ENCODE data around the gene SOS2. TPM values are rescaled to one million over a fixed set of nuclear protein-coding genes. Genes with fewer than 3 reads are reported as not detected.
"Not testable (repeated sequence)": the region's sequence is repeated elsewhere in the genome, so short reads cannot be mapped to it uniquely, and the experiment has no call there.

SOS2 gene
- total RNA-seq, 1 experiment from 2014 or later = 13.9 TPM

DNA sequence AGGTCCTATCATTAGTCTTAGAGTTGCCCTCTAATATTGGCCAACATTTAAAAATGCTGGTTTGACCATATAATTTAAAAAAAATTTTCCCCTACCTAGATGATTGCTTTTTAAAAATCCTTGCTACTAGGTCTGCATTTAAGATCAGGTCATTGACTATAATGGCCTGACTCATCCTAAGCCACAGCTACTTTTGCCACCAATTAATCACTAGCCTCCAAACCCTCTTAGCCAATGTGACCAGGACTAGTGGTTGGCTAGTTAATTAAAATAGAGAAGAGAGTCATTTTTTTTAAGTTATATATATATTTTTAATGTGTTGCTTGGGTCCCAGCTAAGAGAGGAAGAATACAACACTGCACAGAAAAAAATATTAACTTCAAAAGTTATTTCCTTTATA lies 57.5 kb downstream of the SOS2 start:
- TF ChIP-seq, protein P1, sequence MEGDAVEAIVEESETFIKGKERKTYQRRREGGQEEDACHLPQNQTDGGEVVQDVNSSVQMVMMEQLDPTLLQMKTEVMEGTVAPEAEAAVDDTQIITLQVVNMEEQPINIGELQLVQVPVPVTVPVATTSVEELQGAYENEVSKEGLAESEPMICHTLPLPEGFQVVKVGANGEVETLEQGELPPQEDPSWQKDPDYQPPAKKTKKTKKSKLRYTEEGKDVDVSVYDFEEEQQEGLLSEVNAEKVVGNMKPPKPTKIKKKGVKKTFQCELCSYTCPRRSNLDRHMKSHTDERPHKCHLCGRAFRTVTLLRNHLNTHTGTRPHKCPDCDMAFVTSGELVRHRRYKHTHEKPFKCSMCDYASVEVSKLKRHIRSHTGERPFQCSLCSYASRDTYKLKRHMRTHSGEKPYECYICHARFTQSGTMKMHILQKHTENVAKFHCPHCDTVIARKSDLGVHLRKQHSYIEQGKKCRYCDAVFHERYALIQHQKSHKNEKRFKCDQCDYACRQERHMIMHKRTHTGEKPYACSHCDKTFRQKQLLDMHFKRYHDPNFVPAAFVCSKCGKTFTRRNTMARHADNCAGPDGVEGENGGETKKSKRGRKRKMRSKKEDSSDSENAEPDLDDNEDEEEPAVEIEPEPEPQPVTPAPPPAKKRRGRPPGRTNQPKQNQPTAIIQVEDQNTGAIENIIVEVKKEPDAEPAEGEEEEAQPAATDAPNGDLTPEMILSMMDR (IDR thresholded peaks at IDR 0.05; ENCODE audit: insufficient read depth in 1 of 2, low read depth in 1 of 2, low read length in 1 of 2, severe bottlenecking in 1 of 2, unreplicated experiment in 1 of 2) = no peak
- ChIA-PET CTCF (no interaction called here), POLR2A (no interaction called here)
- Mint-ChIP-seq H3K9me3 (ENCODE audit: unreplicated experiment) (no peaks in the 10 kb centered on the region), H3K27me3 (ENCODE audit: insufficient read depth, unreplicated experiment) (no peaks in the 10 kb centered on the region), H3K4me3 (ENCODE audit: unreplicated experiment) (no peak overlapping the region), H3K4me1 (ENCODE audit: low read depth, unreplicated experiment) (no peaks in the 10 kb centered on the region), H3K27ac (ENCODE audit: unreplicated experiment) (no peak overlapping the region), H3K36me3 (ENCODE audit: insufficient read depth, unreplicated experiment) (peaks cover 5% of the 10 kb centered on the region)
- Histone ChIP-seq H3K4me3 (ENCODE audit: low read depth, low read length) (no peak overlapping the region), H3K9me3 (no peaks in the 10 kb centered on the region), H3K4me1 (no peaks in the 10 kb centered on the region), H3K36me3 (ENCODE audit: control insufficient read depth, insufficient read depth, low read length) (no peaks in the 10 kb centered on the region), H3K27me3 (replicated peaks; ENCODE audit: control insufficient read depth, insufficient read depth, low read length) (no peaks in the 10 kb centered on the region)
- intact Hi-C loops (cut with micrococcal nuclease; ENCODE audit: unreplicated experiment) = no loop called here
- no TSS peak for BruUV-seq (replicated peaks)
- no peak for DNase-seq

DNA sequence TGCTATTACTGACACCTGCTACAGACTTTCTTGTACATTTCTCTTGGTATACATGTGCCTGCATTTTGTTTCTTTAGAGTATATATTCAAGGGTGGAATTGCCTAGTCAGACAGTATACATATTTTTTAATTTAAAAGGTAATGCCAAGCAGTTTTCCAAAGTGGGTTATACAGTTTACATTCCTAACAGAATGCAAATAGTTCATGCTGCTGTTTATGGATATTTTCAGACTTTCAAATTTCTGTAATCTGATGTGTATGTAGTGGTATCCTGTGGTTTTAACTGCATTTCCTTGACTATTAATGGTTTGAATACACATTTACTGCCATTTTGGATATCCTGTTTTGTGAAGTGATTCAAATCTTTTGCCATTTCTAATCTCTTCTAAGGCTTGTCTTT lies 59.5 kb downstream of the SOS2 start:
- no peaks in the 10 kb centered on the region for H3K4me1 Mint-ChIP-seq (ENCODE audit: low read depth, unreplicated experiment)
- TF ChIP-seq, protein P1 (IDR thresholded peaks at IDR 0.05; ENCODE audit: insufficient read depth in 1 of 2, low read depth in 1 of 2, low read length in 1 of 2, severe bottlenecking in 1 of 2, unreplicated experiment in 1 of 2) = no peak

DNA sequence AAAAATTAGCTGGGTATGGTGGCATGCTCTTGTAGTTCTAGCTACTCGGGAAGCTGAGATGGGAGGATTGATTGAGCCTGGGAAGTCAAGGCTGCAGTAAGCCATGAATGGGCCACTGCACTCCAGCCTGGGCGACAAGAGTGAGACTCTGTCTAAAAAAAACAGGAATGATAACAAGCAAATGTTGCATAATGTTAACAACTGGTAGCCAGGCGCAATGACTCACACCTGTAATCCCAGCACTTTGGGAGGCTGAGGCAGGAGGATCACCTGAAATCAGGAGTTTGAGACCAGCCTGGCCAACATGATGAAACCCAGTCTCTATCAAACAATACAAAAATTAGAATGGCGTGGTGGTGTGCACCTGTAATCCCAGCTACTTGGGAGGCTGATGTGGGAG lies 64.0 kb downstream of the SOS2 start:
- H3K4me3 Mint-ChIP-seq (ENCODE audit: unreplicated experiment); H3K36me3 Mint-ChIP-seq (ENCODE audit: insufficient read depth, unreplicated experiment); H3K27me3 ChIP-seq (replicated peaks; ENCODE audit: control insufficient read depth, insufficient read depth, low read length); BruUV-seq (replicated peaks); POLR2A ChIA-PET; H3K4me1 Mint-ChIP-seq (ENCODE audit: low read depth, unreplicated experiment); H3K4me3 ChIP-seq (ENCODE audit: low read depth, low read length); H3K27ac Mint-ChIP-seq (ENCODE audit: unreplicated experiment); H3K9me3 ChIP-seq; H3K27me3 Mint-ChIP-seq (ENCODE audit: insufficient read depth, unreplicated experiment); H3K4me1 ChIP-seq; H3K36me3 ChIP-seq (ENCODE audit: control insufficient read depth, insufficient read depth, low read length); H3K9me3 Mint-ChIP-seq (ENCODE audit: unreplicated experiment); intact Hi-C loops (cut with micrococcal nuclease; ENCODE audit: unreplicated experiment); DNase-seq: not testable (repeated sequence)
- CTCF ChIA-PET = interaction anchor here (0.6 kb wide), 1 partner anchor 313 kb away, joined by 3 read pairs; no protein-coding TSS in a partner anchor

More for the DNA sequence above, 59.5 kb downstream of the SOS2 start:
- Histone ChIP-seq H3K36me3 (ENCODE audit: control insufficient read depth, insufficient read depth, low read length) (no peaks in the 10 kb centered on the region), H3K4me1 (no peaks in the 10 kb centered on the region), H3K27me3 (replicated peaks; ENCODE audit: control insufficient read depth, insufficient read depth, low read length) (no peaks in the 10 kb centered on the region), H3K4me3 (ENCODE audit: low read depth, low read length) (no peak overlapping the region), H3K9me3 (no peaks in the 10 kb centered on the region)
- intact Hi-C loops (cut with micrococcal nuclease; ENCODE audit: unreplicated experiment) = no loop called here
- no TSS peak for BruUV-seq (replicated peaks)
- no peaks in the 10 kb centered on the region for H3K9me3 Mint-ChIP-seq (ENCODE audit: unreplicated experiment)
- H3K27me3 Mint-ChIP-seq (ENCODE audit: insufficient read depth, unreplicated experiment) = no peaks in the 10 kb centered on the region
- POLR2A ChIA-PET = no interaction called here
- DNase-seq = no peak
- no peak overlapping the region for H3K4me3 Mint-ChIP-seq (ENCODE audit: unreplicated experiment)
- no peak overlapping the region for H3K27ac Mint-ChIP-seq (ENCODE audit: unreplicated experiment)
- CTCF ChIA-PET = no interaction called here
- H3K36me3 Mint-ChIP-seq (ENCODE audit: insufficient read depth, unreplicated experiment) = peaks cover 5% of the 10 kb centered on the region

DNA sequence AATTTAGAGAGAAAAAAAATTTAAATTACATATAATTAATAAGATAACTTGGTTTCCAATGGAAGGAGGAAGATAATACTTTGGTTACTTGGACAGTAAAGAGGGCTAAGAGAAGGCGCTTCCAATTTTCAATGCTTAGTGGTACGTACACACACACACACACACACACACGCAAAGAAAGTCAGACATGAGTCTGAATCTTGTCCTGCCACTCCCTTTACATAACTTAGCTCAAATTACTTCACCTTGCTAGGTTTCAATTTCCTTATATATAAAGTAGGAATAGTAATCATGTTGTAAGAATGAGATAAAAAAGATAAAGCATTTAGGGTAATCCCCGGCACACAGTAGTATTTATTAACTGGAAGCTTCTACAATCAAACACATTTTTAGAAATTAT lies 75.3 kb downstream of the SOS2 start:
- Mint-ChIP-seq H3K4me3 (ENCODE audit: unreplicated experiment) (no peak overlapping the region), H3K27me3 (ENCODE audit: insufficient read depth, unreplicated experiment) (no peaks in the 10 kb centered on the region), H3K9me3 (ENCODE audit: unreplicated experiment) (no peaks in the 10 kb centered on the region), H3K27ac (ENCODE audit: unreplicated experiment) (no peak overlapping the region), H3K36me3 (ENCODE audit: insufficient read depth, unreplicated experiment) (peaks cover 5% of the 10 kb centered on the region), H3K4me1 (ENCODE audit: low read depth, unreplicated experiment) (no peaks in the 10 kb centered on the region)
- H3K36me3 ChIP-seq (ENCODE audit: control insufficient read depth, insufficient read depth, low read length) = no peaks in the 10 kb centered on the region; the same call in 1 of the 2 replicates
- ChIA-PET CTCF (no interaction called here), POLR2A (no interaction called here)
- BruUV-seq (replicated peaks) = no TSS peak
- DNase-seq = no peak
- TF ChIP-seq, protein P1 (IDR thresholded peaks at IDR 0.05; ENCODE audit: insufficient read depth in 1 of 2, low read depth in 1 of 2, low read length in 1 of 2, severe bottlenecking in 1 of 2, unreplicated experiment in 1 of 2) = no peak
- intact Hi-C loops (cut with micrococcal nuclease; ENCODE audit: unreplicated experiment) = no loop called here
- H3K27me3 ChIP-seq (replicated peaks; ENCODE audit: control insufficient read depth, insufficient read depth, low read length) = no peaks in the 10 kb centered on the region
- H3K4me1 ChIP-seq = no peaks in the 10 kb centered on the region
- H3K4me3 ChIP-seq (ENCODE audit: low read depth, low read length) = no peak overlapping the region
- no peaks in the 10 kb centered on the region for H3K9me3 ChIP-seq

Data from Caco-2 (cell line).